OCI-LY7 (cell line): ENCODE results near the gene ECHDC1. TPM values are rescaled to one million over a fixed set of nuclear protein-coding genes. Genes with fewer than 3 reads are reported as not detected.
"Not testable (repeated sequence)": the region's sequence is repeated elsewhere in the genome, so short reads cannot be mapped to it uniquely, and the experiment has no call there.

Experiments
- BruUV-seq: library from RNA; stranded (reverse); fragments of 400-500 nt; replicated peaks from 2 replicates; lab custom pipeline; 2021; lab: Mats Ljungman, UMichigan
- CTCF ChIA-PET: fragments of 300-600 bp; sonication (Branson Sonifier 250); formaldehyde crosslinking; loops from one replicate; lab custom pipeline; 2022; ENCODE audit warnings: antibody characterized with exemption; ENCODE audit not compliant: unreplicated experiment; lab: Charles Lee
- POLR2A ChIA-PET: fragments of 300-600 bp; sonication (Branson Sonifier 250); formaldehyde crosslinking; loops from one replicate; lab custom pipeline; 2022; ENCODE audit warnings: antibody characterized with exemption; lab: Charles Lee
- DNase-seq: peaks from one replicate; pipeline ENCODE4 v3.0.0-alpha.2; 2015; ENCODE audit warnings: low spot score
- H2AFZ ChIP-seq: fragments of 200-600 bp; sonication (generic), shearing (Covaris generic); 2 replicates; pipeline ENCODE4 v1.6.1; 2014; ENCODE audit warnings: mild to moderate bottlenecking, antibody characterized with exemption, low read length, moderate library complexity
- H3K27ac ChIP-seq: fragments of 200-600 bp; sonication (generic); 2 replicates; pipeline ENCODE4 v1.5.1; 2014; ENCODE audit warnings: mixed run types, low read depth, mild to moderate bottlenecking, moderate library complexity, low read length, inconsistent platforms; ENCODE audit not compliant: poor library complexity, severe bottlenecking
- H3K36me3 ChIP-seq: fragments of 200-600 bp; sonication (generic); 2 replicates; pipeline ENCODE4 v1.6.1; 2014; ENCODE audit warnings: mild to moderate bottlenecking, antibody characterized with exemption, low read length, moderate library complexity, mixed read lengths; ENCODE audit not compliant: insufficient read depth
- H3K4me1 ChIP-seq: fragments of 200-600 bp; sonication (generic); 2 replicates; pipeline ENCODE4 v1.5.1; 2014; ENCODE audit warnings: mild to moderate bottlenecking, low read length; ENCODE audit not compliant: insufficient read depth, poor library complexity, severe bottlenecking
- H3K4me2 ChIP-seq: fragments of 200-600 bp; sonication (generic); 2 replicates; pipeline ENCODE4 v1.6.1; 2014; ENCODE audit warnings: mild to moderate bottlenecking, low read length
- H3K4me3 ChIP-seq: fragments of 200-600 bp; sonication (generic); 2 replicates; pipeline ENCODE4 v1.5.1; 2014; ENCODE audit warnings: mild to moderate bottlenecking, low read depth, low read length; ENCODE audit not compliant: poor library complexity, severe bottlenecking
- H3K79me2 ChIP-seq: fragments of 200-600 bp; sonication (generic); 2 replicates; pipeline ENCODE4 v1.6.1; 2016; ENCODE audit warnings: low read depth, mild to moderate bottlenecking, low read length, moderate library complexity, mixed read lengths; ENCODE audit not compliant: insufficient read depth
- H3K9me2 ChIP-seq: fragments of 200-600 bp; sonication (generic); 2 replicates; pipeline ENCODE4 v1.6.1; 2016; ENCODE audit warnings: mild to moderate bottlenecking, low read length, mixed read lengths; ENCODE audit not compliant: insufficient read depth
- H3K9me3 ChIP-seq: fragments of 200-600 bp; sonication (generic); 2 replicates; pipeline ENCODE4 v1.6.1; 2014; ENCODE audit warnings: mild to moderate bottlenecking, mixed run types, low read length, mixed read lengths
- H4K20me1 ChIP-seq: fragments of 200-600 bp; sonication (generic); 2 replicates; pipeline ENCODE4 v1.6.1; 2014; ENCODE audit warnings: mild to moderate bottlenecking, antibody characterized with exemption, low read length, moderate library complexity, mixed read lengths; ENCODE audit not compliant: insufficient read depth
- EZH2phosphoT487 ChIP-seq: fragments of 200-600 bp; sonication (generic); IDR thresholded peaks from 2 replicates; pipeline ENCODE4 v1.6.1; 2018; ENCODE audit warnings: low read depth, borderline replicate concordance, mild to moderate bottlenecking, mixed run types, antibody characterized with exemption, low read length, moderate library complexity, mixed read lengths
- intact Hi-C: fragments of 100-400 bp; cut with micrococcal nuclease; formaldehyde crosslinking; loops from one replicate; pipeline ENCODE4 v1.10.0; 2022; ENCODE audit not compliant: unreplicated experiment
- total RNA-seq, 2 experiments: library from RNA; depleted of rRNA in 1 of 2; stranded (reverse); fragments of >200 nt in 1 of 2; shearing (Covaris generic) in 1 of 2; gene quantifications; 2 replicates each; pipeline ENCODE4 v1.2.3, GENCODE V29; 2014 to 2022
- TF ChIP-seq, protein P1 (sequence below): fragments of 200-600 bp; sonication (generic); conservative IDR thresholded peaks from 2 replicates; pipeline ENCODE4 v1.5.1; 2014; ENCODE audit warnings: mild to moderate bottlenecking, antibody characterized with exemption, low read length, moderate library complexity, mixed read lengths

Gene ECHDC1
- total RNA-seq, 2 experiments from 2014 or later, result 18.6 to 41.9 TPM

- H3K27ac ChIP-seq, result no peak overlapping the region
- H3K36me3 ChIP-seq, result no peaks in the 10 kb centered on the region
- no TSS peak for BruUV-seq
- intact Hi-C loops, result no loop called here
- H3K4me2 ChIP-seq, result no peak overlapping the region
- H3K4me3 ChIP-seq, result no peak overlapping the region
- CTCF ChIA-PET, result no interaction called here
- no peaks in the 10 kb centered on the region for H3K9me2 ChIP-seq
- POLR2A ChIA-PET, result no interaction called here
- H3K4me1 ChIP-seq, result no peaks in the 10 kb centered on the region
- no peaks in the 10 kb centered on the region for H3K9me3 ChIP-seq
- H4K20me1 ChIP-seq, result no peaks in the 10 kb centered on the region
- TF ChIP-seq, protein P1, sequence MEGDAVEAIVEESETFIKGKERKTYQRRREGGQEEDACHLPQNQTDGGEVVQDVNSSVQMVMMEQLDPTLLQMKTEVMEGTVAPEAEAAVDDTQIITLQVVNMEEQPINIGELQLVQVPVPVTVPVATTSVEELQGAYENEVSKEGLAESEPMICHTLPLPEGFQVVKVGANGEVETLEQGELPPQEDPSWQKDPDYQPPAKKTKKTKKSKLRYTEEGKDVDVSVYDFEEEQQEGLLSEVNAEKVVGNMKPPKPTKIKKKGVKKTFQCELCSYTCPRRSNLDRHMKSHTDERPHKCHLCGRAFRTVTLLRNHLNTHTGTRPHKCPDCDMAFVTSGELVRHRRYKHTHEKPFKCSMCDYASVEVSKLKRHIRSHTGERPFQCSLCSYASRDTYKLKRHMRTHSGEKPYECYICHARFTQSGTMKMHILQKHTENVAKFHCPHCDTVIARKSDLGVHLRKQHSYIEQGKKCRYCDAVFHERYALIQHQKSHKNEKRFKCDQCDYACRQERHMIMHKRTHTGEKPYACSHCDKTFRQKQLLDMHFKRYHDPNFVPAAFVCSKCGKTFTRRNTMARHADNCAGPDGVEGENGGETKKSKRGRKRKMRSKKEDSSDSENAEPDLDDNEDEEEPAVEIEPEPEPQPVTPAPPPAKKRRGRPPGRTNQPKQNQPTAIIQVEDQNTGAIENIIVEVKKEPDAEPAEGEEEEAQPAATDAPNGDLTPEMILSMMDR, result no peak
- no peak for TF ChIP-seq EZH2phosphoT487
- no peaks in the 10 kb centered on the region for H3K79me2 ChIP-seq
- H2AFZ ChIP-seq, result no peak overlapping the region
- DNase-seq, result no peak
These were observed 42.4 kb upstream of the ECHDC1 start for GRCh38 chr6:127385668-127386430.

DNA sequence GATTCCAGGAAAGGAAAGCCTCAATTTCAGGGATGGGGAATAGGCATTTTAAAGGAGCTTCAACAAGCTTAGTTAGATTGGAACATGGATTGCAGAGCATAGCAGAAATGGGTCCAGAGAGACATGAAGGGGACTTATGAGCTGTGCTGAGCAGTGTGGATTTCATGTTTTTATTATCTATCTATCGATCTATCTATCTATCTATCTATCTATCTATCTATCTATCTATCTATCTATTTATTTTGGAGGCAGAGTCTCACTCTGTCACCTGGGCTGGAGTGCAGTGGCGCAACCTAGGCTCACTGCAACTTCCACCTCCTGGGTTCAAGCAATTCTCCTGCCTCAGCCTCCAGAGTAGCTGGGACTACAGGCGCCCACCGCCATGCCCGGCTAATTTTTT lies 41.4 kb upstream of the ECHDC1 start:
- H3K9me2 ChIP-seq, H3K4me1 ChIP-seq, H3K36me3 ChIP-seq, POLR2A ChIA-PET, CTCF ChIA-PET, BruUV-seq, H4K20me1 ChIP-seq, H3K4me3 ChIP-seq, H2AFZ ChIP-seq, H3K4me2 ChIP-seq, H3K9me3 ChIP-seq, intact Hi-C loops, DNase-seq, H3K27ac ChIP-seq, H3K79me2 ChIP-seq: not testable (repeated sequence)

DNA sequence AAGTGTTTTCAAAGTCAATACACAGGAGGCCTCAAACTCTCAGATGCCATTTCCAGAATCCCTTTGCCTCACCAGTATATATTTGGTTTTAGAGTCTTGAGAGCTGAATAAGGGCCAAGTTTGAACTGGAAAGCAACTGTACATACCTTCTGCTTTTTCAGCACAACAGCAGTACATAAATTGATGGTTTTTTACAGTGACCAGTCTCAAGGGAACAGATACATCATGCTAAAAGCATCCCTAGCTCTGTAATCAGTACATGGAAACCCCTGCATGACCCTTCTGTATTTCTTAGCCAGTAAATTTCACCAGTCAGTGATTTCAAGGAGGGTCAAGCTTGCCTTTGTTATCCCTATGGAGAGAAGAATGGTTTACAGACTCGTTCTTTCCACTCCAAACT lies 40.6 kb upstream of the ECHDC1 start:
- BruUV-seq, result no TSS peak
- H3K4me3 ChIP-seq, result no peak overlapping the region
- no peaks in the 10 kb centered on the region for H3K79me2 ChIP-seq
- POLR2A ChIA-PET, result interaction anchor here (0.8 kb wide), 1 partner anchor 40 kb away, joined by 4 read pairs; no protein-coding TSS in a partner anchor
- H3K9me3 ChIP-seq, result no peaks in the 10 kb centered on the region
- no peaks in the 10 kb centered on the region for H3K4me1 ChIP-seq
- intact Hi-C loops, result no loop called here
- no peaks in the 10 kb centered on the region for H3K9me2 ChIP-seq
- H3K27ac ChIP-seq, result no peak overlapping the region
- TF ChIP-seq EZH2phosphoT487, result no peak
- TF ChIP-seq, protein P1, result no peak
- CTCF ChIA-PET, result no interaction called here
- no peak overlapping the region for H2AFZ ChIP-seq
- no peaks in the 10 kb centered on the region for H3K36me3 ChIP-seq
- DNase-seq, result no peak
- H4K20me1 ChIP-seq, result no peaks in the 10 kb centered on the region
- H3K4me2 ChIP-seq, result no peak overlapping the region
